Hematopoietic multipotent progenitor cell treated with erythropoietin and hydrocortisone succinate and interleukin-3 and kit ligand, for 8 days (in vitro differentiated cells): ENCODE measurements around the gene NRK.
"Not testable (repeated sequence)": the region's sequence is repeated elsewhere in the genome, so short reads cannot be mapped to it uniquely, and the experiment has no call there.

Experiments used
- DNase-seq: peaks from one replicate; pipeline ENCODE4 v3.0.0-alpha.2; 2015

Gene NRK

DNA sequence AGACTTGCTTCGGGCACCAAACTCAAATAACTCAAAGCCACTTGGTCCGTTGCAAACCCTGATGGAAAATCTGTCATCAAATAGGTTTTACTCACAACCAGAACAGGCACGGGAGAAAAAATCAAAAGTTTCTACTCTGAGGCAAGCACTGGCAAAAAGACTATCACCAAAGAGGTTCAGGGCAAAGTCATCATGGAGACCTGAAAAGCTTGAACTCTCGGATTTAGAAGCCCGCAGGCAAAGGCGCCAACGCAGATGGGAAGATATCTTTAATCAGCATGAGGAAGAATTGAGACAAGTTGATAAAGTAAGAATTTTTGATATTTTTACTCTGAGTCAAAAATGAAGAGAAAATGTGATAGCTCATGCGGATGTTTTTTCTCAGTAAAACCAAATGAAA, 87.2 kb downstream of the NRK start:
- no peak for DNase-seq

DNA sequence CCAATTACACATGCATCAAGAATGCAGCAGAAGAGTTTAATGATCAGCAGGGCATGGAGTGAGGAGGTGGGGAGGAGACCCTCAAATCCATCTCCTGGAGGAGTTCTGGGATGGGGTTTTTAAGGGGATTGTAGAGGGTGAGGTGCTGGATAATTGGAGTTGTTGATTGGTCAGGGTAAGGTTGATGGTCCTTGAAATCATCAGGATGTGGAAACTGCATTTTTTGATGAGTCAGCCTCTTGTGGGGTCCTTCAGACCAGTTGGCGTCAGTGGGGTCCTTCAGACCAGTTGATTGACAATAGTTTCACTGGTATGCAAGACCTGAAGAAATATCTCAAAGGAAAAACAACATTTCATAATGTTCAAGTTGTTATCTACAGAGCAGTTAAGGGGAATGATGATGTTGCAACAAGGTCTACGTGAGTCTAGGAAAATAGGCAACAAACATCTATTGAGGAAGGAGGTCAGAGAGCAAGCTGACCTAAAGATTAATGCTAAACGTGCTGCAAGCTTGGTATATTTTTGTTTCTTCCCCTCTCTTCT, 88.3 kb downstream of the NRK start:
- DNase-seq = no peak

DNA sequence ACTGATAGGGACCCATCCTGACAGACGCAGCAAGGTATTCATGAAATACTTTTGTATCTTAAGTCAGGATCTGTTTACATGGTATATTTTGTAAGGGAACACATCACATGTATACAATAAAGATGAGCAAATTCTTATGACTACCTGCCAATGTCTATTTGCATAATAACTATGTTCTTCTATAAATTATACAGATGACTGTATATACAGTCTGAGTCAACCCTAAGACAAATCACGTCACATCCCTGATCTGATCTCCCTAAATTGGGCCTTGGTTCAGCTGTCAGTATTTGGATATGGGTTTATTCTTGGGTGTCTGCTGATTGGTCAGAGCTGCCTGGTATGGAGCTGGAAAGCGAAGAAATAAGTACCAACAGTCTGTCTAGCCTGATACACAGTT, 122.9 kb downstream of the NRK start:
- no peak for DNase-seq

DNA sequence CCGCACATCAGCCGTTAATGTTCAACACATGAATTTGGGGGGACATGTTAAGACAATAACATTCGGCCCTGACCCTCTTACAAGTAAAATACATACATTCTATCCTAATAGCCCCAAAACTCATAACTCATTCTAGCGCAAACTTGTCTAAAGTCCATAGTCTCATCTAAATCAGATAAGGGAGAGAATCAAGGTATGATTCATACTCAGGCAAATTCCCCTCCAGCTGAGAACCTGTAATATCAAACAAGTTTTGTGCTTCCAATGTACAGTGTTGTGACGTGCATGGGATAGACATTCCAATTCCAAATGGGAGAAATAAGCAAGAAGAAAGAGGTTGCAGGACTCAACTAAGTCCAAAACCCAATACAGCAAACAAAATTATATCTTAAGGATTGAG, 147.1 kb downstream of the NRK start:
- DNase-seq = no peak

DNA sequence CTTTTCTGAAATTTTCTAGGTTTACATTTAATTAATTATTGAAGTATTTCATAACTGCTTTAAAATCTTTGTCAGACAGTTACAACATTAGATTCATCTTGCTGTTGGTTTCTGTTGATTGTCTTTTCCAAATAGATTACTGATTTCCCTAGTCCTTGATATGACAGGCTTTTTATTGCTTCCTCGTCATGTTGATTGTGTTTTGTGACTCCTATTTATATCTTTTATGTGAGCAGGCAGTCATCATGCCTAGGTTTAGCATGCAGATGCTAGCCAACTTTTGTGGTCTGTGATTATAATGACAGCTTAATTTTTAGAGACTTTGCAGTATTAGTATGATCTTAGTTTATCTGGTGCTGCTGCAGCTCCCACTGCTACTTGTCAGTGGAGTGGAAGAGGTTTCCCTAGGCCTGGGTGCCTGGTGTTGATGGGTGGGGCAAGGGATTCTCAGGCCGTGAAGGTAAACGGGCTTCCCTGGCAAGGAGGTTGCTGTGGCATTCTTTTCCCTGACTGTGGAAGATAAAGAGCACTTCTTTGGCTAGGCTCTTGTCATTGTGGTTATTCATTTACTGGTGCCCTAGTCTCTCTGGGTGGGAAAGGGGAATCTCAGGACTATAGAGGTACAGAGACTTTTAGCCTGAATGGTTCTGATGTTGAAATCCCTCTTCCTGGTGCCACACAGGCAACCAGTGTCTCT, 150.5 kb downstream of the NRK start:
- DNase-seq = no peak

DNA sequence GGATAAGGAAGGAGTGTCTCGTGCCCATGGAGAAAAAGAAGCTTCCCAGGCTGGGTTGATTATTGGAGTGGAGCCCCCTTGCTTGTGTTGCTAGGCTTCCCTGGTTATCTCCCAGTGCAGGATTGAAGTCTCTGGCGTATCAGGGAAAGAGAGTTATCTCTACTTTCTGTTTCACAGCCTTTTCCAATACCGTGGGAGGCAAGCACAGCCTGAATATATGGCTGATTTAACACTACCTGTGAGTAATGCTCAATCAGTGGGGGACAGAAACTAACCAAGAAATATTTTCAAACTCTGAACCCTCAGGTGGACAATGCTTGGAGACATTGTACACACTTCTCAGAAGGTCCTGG, 151.0 kb downstream of the NRK start:
- DNase-seq = no peak

DNA sequence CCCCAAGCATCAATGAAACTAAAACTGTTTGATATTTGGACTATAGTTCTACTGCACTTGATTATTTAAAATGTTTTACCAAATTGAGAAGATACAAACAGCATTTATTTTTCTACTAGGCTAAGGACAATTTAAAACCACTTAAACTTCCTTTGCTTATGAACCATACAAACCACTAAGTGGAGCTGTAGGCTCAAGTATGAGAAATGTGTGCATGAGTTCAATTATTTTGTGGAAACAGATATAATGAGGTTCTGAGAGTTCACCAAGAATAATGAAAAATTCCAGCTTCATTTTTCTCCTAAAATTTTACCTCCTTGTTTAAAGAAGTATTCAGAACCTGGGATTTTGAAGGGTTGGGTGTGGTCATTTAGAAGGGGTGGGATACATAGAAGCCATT, 153.0 kb downstream of the NRK start:
- no peak for DNase-seq

DNA sequence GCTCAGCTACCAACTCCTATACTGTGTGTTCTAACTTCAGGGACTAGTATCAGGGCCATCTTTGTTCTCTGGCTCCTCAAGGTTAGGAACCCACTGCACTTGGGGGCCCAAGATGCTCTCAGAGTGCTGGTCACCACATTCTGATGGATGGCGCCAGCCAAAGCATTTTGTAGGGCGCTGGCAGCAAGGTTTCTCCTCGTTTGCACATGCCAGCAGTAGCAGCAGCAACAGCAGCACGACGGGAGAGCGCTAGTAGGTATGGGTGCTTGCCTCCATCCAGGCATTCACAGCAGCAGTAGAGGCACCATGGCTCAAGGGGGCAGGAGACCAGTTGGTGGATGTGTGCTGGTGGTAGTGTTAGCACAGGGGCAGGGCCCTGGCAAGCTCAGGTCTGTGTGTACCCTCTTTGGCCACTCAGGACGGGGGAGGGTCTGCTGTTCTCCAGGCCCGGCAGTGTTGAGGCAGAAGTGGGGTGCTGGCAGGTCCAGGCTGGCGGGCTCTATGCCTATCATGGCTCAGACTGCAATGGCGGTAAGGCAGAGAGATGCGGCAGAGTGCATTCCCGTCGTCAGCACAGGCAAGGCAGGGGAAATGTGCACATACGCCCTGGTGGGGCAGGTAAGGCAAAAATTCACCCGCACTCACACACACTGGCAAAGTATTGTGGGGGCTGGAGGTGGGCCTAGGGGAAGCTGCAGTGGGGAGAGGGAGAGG, 159.6 kb downstream of the NRK start:
- no peak for DNase-seq

DNA sequence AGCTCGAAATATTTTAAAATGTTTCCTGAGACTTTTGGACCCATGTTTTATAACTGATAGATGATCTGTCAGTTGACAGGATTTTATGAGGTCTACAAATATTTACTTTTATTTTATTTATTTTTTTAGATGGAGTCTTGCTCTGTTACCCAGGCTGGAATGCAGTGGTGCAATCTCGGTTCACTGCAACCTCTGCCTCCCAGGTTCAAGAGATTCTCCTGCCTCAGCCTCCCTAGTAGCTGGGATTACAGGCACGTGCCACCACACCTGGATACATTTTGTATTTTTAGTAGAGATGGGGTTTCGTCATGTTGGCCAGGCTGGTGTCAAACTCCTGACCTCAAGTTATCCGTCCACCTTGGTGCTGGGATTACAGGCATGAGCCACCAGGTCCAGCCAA, 166.1 kb downstream of the NRK start:
- not testable (repeated sequence) for DNase-seq

DNA sequence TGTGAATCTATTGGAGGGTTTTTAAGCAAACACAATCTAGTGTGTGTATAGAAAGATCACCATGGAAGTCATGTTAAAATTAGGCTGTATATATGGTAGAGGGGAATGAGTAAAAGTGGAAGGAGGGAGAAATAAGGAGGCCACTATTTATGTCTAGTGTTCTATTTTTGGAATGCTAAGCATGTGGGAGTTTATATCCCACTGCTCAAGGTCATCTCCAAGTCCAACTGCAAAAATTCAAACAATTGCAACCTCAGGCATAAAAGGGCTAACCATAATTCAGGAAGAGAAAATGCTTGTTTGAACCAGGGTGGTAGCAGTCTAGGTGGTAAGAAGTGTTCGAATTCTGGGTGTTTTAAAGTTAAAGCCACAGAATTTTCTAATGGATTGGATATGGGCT, 177.0 kb downstream of the NRK start:
- DNase-seq = no peak

DNA sequence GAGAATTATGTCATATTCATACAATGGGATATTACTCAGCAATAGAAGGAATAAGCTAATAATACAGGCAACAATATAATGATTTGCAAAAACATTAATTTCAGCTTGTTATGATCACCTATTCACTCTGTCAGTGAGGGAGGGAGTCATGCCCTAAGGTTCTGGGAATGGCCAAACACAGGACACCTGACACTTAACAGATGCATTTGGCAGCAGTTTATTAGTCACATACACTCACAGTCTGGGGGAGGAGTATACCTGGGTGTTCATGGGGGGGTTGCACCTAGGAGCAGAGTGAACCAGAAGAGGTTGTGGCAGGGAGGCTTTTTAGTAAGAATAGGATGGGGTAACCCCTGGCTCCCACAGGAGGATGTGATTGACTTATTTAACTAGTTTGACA, 177.9 kb downstream of the NRK start:
- DNase-seq = no peak

DNA sequence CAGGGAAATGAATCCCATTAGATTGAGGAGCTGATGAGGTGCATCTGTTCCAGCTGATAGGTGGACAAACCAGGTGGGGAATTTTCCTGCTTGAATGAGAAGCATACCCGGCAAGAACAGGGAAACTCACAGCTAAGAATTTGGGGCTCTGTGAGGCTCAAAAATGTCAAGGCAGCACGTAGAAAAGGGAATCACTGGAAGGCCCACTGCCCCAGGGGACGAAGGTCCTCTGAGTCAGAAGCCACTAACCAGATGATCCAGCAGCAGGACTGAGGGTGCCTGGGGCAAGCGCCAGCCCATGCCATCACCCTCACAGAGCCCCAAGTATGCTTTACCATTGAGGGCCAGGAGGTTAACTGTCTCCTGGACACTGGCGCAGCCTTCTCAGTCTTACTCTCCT, 178.3 kb downstream of the NRK start:
- not testable (repeated sequence) for DNase-seq

DNA sequence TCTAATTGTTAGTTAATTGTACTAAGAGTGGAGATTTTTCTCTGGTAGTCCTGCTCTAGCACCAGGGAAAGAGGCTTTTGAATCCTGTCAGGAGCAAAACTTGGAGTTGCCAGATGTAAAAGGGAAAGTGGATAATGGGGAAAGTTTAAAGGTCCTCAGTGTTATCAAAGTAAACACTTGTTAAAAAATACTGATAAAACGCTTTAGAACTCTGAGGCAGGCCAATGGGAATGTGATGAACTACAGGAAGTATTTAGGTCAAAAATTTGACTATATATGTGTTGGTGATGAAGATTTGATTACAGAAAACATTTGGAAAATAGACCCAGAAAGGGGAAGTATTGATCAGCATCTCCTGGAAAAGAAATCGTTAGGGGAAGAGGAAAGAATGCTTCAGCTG, 183.3 kb downstream of the NRK start:
- DNase-seq = no peak

DNA sequence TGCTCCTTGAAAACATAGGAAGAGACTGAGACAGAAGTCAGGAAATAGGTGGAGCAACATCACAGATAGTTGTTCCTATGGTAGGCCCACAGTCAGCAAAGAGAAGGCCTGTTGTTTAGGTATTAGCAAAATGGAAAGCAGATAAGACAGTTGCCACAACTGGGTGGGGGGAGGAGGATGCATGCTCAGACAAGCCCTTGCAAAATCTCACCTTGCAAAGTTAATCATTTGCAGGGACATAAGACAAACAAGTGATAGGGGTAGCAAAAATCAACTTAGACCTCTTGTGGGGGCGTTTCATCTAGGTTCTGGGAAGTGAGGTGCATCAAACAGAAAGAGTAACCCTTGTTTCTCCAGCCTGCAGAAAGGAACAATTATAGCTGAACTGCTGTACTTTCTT, 185.5 kb downstream of the NRK start:
- DNase-seq = no peak
